H1 (cell line): ENCODE measurements around the gene CD48. TPM values are rescaled to one million over a fixed set of nuclear protein-coding genes. Genes with fewer than 3 reads are reported as not detected.

Experiments
- polyA plus RNA-seq, 7 experiments: library from polyadenylated mRNA; depleted of rRNA in 3 of 7; stranded (reverse) in 5 of 7; unstranded in 2 of 7; fragments of >200 nt in 5 of 7; fragments of 200-250 nt in 2 of 7; gene quantifications; 1 replicate in 5 of 7; 2 replicates in 1 of 7; 4 replicates in 1 of 7; pipeline versions ENCODE4 v1.2.1 to v1.2.3, GENCODE V29; 2011 to 2013; ENCODE audit warnings: missing spikeins in 2 of 7, mixed read lengths in 2 of 7
- total RNA-seq: library from RNA; stranded (reverse); fragmentation: NEBNext Ultra II Directional; extraction: Animal tissue kit (Norgen Biotek cat#: 25700); gene quantifications from 2 replicates; pipeline ENCODE4 v1.2.1, GENCODE V29; 2021
- TF ChIP-seq, protein P1 (sequence below): fragments of 300-600 bp; sonication (generic); IDR thresholded peaks from 2 replicates; pipeline ENCODE4 v1.7.1; 2012; ENCODE audit warnings: low read length, moderate library complexity, mild to moderate bottlenecking, inconsistent platforms; ENCODE audit not compliant: insufficient replicate concordance

The CD48 gene
- total and polyA plus RNA-seq, 2 of the 8 experiments (the other 6 are each of a cell fraction or from before 2014, with no cell fraction given): 0.08 TPM; not detected in 1

DNA sequence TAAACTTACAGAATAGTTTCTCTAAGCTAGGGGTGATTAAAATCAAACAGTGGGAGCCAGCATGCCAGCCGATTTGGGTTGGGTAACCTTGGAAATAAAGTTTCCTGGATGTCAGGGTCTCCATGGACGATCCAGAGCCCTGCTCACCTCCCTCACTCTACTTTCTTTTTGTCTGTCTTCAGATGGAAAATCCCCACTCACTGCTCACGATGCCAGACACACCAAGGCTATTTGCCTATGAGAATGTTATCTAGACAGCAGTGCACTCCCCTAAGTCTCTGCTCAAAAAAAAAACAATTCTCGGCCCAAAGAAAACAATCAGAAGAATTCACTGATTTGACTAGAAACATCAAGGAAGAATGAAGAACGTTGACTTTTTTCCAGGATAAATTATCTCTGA lies 41.3 kb upstream of the CD48 start (continued):
- TF ChIP-seq, protein P1, sequence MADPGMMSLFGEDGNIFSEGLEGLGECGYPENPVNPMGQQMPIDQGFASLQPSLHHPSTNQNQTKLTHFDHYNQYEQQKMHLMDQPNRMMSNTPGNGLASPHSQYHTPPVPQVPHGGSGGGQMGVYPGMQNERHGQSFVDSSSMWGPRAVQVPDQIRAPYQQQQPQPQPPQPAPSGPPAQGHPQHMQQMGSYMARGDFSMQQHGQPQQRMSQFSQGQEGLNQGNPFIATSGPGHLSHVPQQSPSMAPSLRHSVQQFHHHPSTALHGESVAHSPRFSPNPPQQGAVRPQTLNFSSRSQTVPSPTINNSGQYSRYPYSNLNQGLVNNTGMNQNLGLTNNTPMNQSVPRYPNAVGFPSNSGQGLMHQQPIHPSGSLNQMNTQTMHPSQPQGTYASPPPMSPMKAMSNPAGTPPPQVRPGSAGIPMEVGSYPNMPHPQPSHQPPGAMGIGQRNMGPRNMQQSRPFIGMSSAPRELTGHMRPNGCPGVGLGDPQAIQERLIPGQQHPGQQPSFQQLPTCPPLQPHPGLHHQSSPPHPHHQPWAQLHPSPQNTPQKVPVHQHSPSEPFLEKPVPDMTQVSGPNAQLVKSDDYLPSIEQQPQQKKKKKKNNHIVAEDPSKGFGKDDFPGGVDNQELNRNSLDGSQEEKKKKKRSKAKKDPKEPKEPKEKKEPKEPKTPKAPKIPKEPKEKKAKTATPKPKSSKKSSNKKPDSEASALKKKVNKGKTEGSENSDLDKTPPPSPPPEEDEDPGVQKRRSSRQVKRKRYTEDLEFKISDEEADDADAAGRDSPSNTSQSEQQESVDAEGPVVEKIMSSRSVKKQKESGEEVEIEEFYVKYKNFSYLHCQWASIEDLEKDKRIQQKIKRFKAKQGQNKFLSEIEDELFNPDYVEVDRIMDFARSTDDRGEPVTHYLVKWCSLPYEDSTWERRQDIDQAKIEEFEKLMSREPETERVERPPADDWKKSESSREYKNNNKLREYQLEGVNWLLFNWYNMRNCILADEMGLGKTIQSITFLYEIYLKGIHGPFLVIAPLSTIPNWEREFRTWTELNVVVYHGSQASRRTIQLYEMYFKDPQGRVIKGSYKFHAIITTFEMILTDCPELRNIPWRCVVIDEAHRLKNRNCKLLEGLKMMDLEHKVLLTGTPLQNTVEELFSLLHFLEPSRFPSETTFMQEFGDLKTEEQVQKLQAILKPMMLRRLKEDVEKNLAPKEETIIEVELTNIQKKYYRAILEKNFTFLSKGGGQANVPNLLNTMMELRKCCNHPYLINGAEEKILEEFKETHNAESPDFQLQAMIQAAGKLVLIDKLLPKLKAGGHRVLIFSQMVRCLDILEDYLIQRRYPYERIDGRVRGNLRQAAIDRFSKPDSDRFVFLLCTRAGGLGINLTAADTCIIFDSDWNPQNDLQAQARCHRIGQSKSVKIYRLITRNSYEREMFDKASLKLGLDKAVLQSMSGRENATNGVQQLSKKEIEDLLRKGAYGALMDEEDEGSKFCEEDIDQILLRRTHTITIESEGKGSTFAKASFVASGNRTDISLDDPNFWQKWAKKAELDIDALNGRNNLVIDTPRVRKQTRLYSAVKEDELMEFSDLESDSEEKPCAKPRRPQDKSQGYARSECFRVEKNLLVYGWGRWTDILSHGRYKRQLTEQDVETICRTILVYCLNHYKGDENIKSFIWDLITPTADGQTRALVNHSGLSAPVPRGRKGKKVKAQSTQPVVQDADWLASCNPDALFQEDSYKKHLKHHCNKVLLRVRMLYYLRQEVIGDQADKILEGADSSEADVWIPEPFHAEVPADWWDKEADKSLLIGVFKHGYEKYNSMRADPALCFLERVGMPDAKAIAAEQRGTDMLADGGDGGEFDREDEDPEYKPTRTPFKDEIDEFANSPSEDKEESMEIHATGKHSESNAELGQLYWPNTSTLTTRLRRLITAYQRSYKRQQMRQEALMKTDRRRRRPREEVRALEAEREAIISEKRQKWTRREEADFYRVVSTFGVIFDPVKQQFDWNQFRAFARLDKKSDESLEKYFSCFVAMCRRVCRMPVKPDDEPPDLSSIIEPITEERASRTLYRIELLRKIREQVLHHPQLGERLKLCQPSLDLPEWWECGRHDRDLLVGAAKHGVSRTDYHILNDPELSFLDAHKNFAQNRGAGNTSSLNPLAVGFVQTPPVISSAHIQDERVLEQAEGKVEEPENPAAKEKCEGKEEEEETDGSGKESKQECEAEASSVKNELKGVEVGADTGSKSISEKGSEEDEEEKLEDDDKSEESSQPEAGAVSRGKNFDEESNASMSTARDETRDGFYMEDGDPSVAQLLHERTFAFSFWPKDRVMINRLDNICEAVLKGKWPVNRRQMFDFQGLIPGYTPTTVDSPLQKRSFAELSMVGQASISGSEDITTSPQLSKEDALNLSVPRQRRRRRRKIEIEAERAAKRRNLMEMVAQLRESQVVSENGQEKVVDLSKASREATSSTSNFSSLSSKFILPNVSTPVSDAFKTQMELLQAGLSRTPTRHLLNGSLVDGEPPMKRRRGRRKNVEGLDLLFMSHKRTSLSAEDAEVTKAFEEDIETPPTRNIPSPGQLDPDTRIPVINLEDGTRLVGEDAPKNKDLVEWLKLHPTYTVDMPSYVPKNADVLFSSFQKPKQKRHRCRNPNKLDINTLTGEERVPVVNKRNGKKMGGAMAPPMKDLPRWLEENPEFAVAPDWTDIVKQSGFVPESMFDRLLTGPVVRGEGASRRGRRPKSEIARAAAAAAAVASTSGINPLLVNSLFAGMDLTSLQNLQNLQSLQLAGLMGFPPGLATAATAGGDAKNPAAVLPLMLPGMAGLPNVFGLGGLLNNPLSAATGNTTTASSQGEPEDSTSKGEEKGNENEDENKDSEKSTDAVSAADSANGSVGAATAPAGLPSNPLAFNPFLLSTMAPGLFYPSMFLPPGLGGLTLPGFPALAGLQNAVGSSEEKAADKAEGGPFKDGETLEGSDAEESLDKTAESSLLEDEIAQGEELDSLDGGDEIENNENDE: no peak
